Kidney epithelial cell (primary cell): Measurements from ENCODE around the gene GRIK2. TPM values are rescaled to one million over a fixed set of nuclear protein-coding genes. Genes with fewer than 3 reads are reported as not detected.

Experiments
- DNase-seq: peaks from one replicate; pipeline ENCODE4 v3.0.0-alpha.2; 2010; ENCODE audit warnings: low read depth
- H3K27me3 ChIP-seq: 2 replicates; pipeline ENCODE4 v1.6.0; 2011; ENCODE audit warnings: low read length; ENCODE audit not compliant: control insufficient read depth, insufficient read depth
- H3K36me3 ChIP-seq: 2 replicates; pipeline ENCODE4 v1.5.1; 2011; ENCODE audit warnings: low read length; ENCODE audit not compliant: control insufficient read depth, insufficient read depth
- H3K4me3 ChIP-seq: 2 replicates; pipeline ENCODE4 v1.5.1; 2011; ENCODE audit warnings: low read depth, mild to moderate bottlenecking, control low read depth, low read length
- CTCF ChIP-seq: IDR thresholded peaks from 2 replicates; pipeline ENCODE4 v1.5.1; 2011; ENCODE audit warnings: mild to moderate bottlenecking, moderate library complexity, low read length, control low read depth, inconsistent platforms; ENCODE audit not compliant: insufficient read depth, poor library complexity, severe bottlenecking
- total RNA-seq: library from RNA; depleted of rRNA; stranded (reverse); fragments of >200 nt; gene quantifications from 2 replicates; pipeline ENCODE4 v1.2.3, GENCODE V29; 2015

Gene GRIK2
- total RNA-seq, 1 donor from 2014 or later: 0.13 TPM

GRCh38 chr6:101662111-101662897 lies 268.8 kb downstream of the GRIK2 start:
- DNase-seq: no peak
- no peak for TF ChIP-seq CTCF
- Histone ChIP-seq H3K36me3 (no peaks in the 10 kb centered on the region), H3K4me3 (no peak overlapping the region), H3K27me3 (no peaks in the 10 kb centered on the region)

DNA sequence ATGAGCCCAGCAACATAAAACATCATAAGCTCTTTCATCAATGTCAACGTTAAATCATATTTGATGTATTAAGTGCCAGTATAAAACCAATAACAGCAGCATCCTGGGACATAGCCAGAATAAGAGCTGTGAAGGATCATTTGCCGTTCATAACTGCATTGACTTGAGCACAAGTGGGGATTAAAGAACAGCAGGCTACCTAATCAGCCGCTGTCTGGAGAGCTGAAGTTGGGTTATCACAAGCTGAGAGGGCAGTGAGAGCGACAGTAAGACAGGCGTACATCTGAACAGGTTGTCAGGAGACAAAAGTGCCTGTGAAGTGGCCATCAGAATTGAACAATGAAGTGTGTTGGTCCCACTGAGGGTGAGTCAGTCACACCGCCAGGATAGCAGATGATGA lies 269.6 kb downstream of the GRIK2 start:
- TF ChIP-seq CTCF: no peak
- H3K36me3 ChIP-seq: no peaks in the 10 kb centered on the region
- no peak for DNase-seq
- H3K4me3 ChIP-seq: no peak overlapping the region
- H3K27me3 ChIP-seq: no peaks in the 10 kb centered on the region

DNA sequence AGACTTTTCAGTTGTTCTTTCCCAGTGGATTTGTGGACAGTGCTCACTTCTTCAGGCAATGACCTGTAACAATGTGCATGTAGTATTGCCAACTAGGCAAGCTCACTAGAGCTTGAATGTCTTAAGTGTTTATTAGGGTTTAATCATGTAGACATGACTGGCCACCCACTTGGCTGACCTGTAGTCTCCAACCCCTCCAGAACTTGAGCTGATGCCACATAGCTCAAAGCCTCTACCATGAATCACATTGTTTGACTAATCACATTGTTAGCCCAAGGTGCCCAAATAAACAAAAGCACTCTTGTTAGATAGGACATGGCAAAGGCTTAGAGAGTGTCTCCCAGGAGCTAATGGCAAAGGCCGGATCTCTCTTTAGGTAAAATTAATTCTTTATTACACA lies 272.7 kb downstream of the GRIK2 start:
- TF ChIP-seq CTCF: no peak
- no peak overlapping the region for H3K4me3 ChIP-seq
- H3K36me3 ChIP-seq: no peaks in the 10 kb centered on the region
- DNase-seq: peak; percentile 76
- H3K27me3 ChIP-seq: no peaks in the 10 kb centered on the region

DNA sequence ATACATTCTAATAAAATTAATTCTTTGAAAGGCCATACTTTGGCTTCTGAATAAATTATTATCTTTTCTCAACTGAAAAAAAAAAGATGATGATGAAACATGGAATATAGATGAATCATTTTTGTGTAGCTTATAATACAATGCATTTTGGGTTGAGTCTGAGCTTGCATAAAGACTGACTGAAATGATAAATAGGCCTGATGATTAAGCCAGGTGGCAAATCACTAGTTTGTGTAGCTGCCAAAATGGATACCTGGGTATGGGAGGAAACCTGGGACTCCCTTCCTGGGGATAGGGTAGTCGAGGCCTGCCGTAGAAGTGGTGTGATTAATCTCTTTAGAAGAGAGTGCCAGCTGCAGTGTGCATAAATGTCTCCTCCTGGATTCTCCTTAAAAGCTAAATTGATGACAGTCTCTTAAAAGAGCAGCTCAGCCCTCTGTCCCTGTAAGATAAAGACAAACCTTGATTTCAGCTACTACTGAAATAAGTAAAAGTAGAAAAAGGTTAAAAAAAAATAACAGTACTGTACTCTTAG lies 275.1 kb downstream of the GRIK2 start:
- DNase-seq: no peak
- no peaks in the 10 kb centered on the region for H3K36me3 ChIP-seq
- TF ChIP-seq CTCF: no peak
- no peak overlapping the region for H3K4me3 ChIP-seq
- H3K27me3 ChIP-seq: no peaks in the 10 kb centered on the region

GRCh38 chr6:101676187-101676586 lies 282.7 kb downstream of the GRIK2 start:
- Histone ChIP-seq H3K4me3 (no peak overlapping the region), H3K27me3 (no peaks in the 10 kb centered on the region), H3K36me3 (no peaks in the 10 kb centered on the region)
- DNase-seq: no peak
- TF ChIP-seq CTCF: no peak

GRCh38 chr6:101682937-101683336 lies 289.4 kb downstream of the GRIK2 start:
- Histone ChIP-seq H3K27me3 (no peaks in the 10 kb centered on the region), H3K4me3 (no peak overlapping the region), H3K36me3 (no peaks in the 10 kb centered on the region)
- no peak for TF ChIP-seq CTCF
- DNase-seq: no peak
